GM23338 (cell line): ENCODE results near the gene NDUFAF5. TPM values are rescaled to one million over a fixed set of nuclear protein-coding genes. Genes with fewer than 3 reads are reported as not detected.

ENCODE experiments used
- ATAC-seq: fragments of 200-7000 bp; cut with Tn5 transposase; 3 replicates; pipeline ENCODE4 v1.9.1; 2020
- DNase-seq: peaks from one replicate; pipeline ENCODE4 v3.0.0-alpha.2; 2015; ENCODE audit warnings: low spot score
- H2AFZ ChIP-seq: fragments of 200-600 bp; sonication (generic); 2 replicates; pipeline ENCODE4 v1.8.0; 2016; ENCODE audit warnings: antibody characterized with exemption, mild to moderate bottlenecking, moderate library complexity
- H3F3A ChIP-seq: fragments of 200-600 bp; sonication (generic); replicated peaks from 2 replicates; pipeline ENCODE4 v1.8.0; 2017; ENCODE audit warnings: antibody characterized with exemption, mixed run types, low read depth
- H3K27ac ChIP-seq: fragments of 200-600 bp; sonication (generic); 2 replicates; pipeline ENCODE4 v1.6.1; 2016; ENCODE audit warnings: low read depth
- H3K27me3 ChIP-seq: fragments of 200-600 bp; sonication (generic); 2 replicates; pipeline ENCODE4 v1.8.0; 2016; ENCODE audit warnings: mild to moderate bottlenecking, mixed run types, moderate library complexity; ENCODE audit not compliant: insufficient read depth
- H3K36me3 ChIP-seq: fragments of 200-600 bp; sonication (generic); 2 replicates; pipeline ENCODE4 v1.8.0; 2016; ENCODE audit warnings: mild to moderate bottlenecking; ENCODE audit not compliant: insufficient read depth
- H3K4me1 ChIP-seq: fragments of 200-600 bp; sonication (generic); 2 replicates; pipeline ENCODE4 v1.8.0; 2016; ENCODE audit warnings: mild to moderate bottlenecking, moderate library complexity; ENCODE audit not compliant: insufficient read depth
- H3K4me2 ChIP-seq: fragments of 200-600 bp; sonication (generic); 2 replicates; pipeline ENCODE4 v1.7.1; 2017; ENCODE audit warnings: mixed run types
- H3K4me3 ChIP-seq: fragments of 200-600 bp; sonication (generic); 2 replicates; pipeline ENCODE4 v1.6.1; 2016; ENCODE audit warnings: mixed run types
- H3K79me2 ChIP-seq: fragments of 200-600 bp; sonication (generic); replicated peaks from 2 replicates; pipeline ENCODE4 v1.8.0; 2017; ENCODE audit warnings: mild to moderate bottlenecking; ENCODE audit not compliant: insufficient read depth
- H3K9me2 ChIP-seq: fragments of 200-600 bp; sonication (generic); 2 replicates; pipeline ENCODE4 v1.8.0; 2017; ENCODE audit not compliant: insufficient read depth
- H4K20me1 ChIP-seq: fragments of 200-600 bp; sonication (generic); replicated peaks from 2 replicates; pipeline ENCODE4 v1.8.0; 2017; ENCODE audit warnings: mild to moderate bottlenecking; ENCODE audit not compliant: insufficient read depth
- H3K27ac Mint-ChIP-seq: 2 replicates; pipeline ENCODE4 v1.8.0; 2020; ENCODE audit warnings: inconsistent platforms, mild to moderate bottlenecking, moderate library complexity, mixed read lengths
- H3K27me3 Mint-ChIP-seq: 3 replicates; pipeline ENCODE4 v1.8.0; 2022; ENCODE audit warnings: low read depth, mild to moderate bottlenecking, moderate library complexity, mixed read lengths, inconsistent platforms; ENCODE audit not compliant: insufficient read depth, poor library complexity
- H3K36me3 Mint-ChIP-seq: 3 replicates; pipeline ENCODE4 v1.8.0; 2021; ENCODE audit warnings: low read depth, mild to moderate bottlenecking, inconsistent platforms, moderate library complexity, mixed read lengths
- H3K4me1 Mint-ChIP-seq: 3 replicates; pipeline ENCODE4 v1.8.0; 2020; ENCODE audit warnings: mild to moderate bottlenecking, inconsistent platforms, mixed read lengths
- H3K4me3 Mint-ChIP-seq: 3 replicates; pipeline ENCODE4 v1.8.0; 2021; ENCODE audit warnings: moderate library complexity, mild to moderate bottlenecking, inconsistent platforms, mixed read lengths
- H3K9me3 Mint-ChIP-seq: 3 replicates; pipeline ENCODE4 v1.8.0; 2020; ENCODE audit warnings: moderate library complexity, mild to moderate bottlenecking, inconsistent platforms, mixed read lengths
- CREB1 ChIP-seq: fragments of 250-450 bp; sonication (Bioruptor Pico); IDR thresholded peaks from 2 replicates; pipeline ENCODE4 v1.5.0; 2020; ENCODE audit warnings: low read depth, mild to moderate bottlenecking, moderate library complexity
- EZH2 ChIP-seq: fragments of 200-600 bp; sonication (generic); IDR thresholded peaks from one replicate; pipeline ENCODE4 v1.8.0; 2017; ENCODE audit warnings: antibody characterized with exemption, mild to moderate bottlenecking, low read depth; ENCODE audit not compliant: unreplicated experiment
- EZH2phosphoT487 ChIP-seq: fragments of 200-600 bp; sonication (generic); IDR thresholded peaks from one replicate; pipeline ENCODE4 v1.8.1; 2018; ENCODE audit warnings: antibody characterized with exemption; ENCODE audit not compliant: unreplicated experiment
- JUNB ChIP-seq: IDR thresholded peaks from one replicate; pipeline ENCODE4 v1.6.1; 2016; ENCODE audit warnings: antibody characterized with exemption; ENCODE audit not compliant: unreplicated experiment
- POLR2AphosphoS5 ChIP-seq: IDR thresholded peaks from 2 replicates; pipeline ENCODE4 v1.6.1; 2016; ENCODE audit warnings: antibody characterized with exemption, low read depth
- STAT1 ChIP-seq: IDR thresholded peaks from one replicate; pipeline ENCODE4 v1.6.1; 2016; ENCODE audit warnings: antibody characterized with exemption; ENCODE audit not compliant: unreplicated experiment
- ZNF114 ChIP-seq: fragments of 250-450 bp; sonication (Bioruptor Pico); IDR thresholded peaks from 2 replicates; pipeline ENCODE4 v1.5.0; 2020; ENCODE audit warnings: mild to moderate bottlenecking, moderate library complexity
- polyA plus RNA-seq: library from polyadenylated mRNA; unstranded; fragments of >200 nt; fragmentation: Nextera tagmentation; extraction: Ambion mirVana; gene quantifications from 2 replicates; pipeline ENCODE4 v1.2.1, GENCODE V29; 2016
- total RNA-seq: library from RNA; depleted of rRNA; stranded (reverse); fragments of >200 nt; shearing (Covaris generic); gene quantifications from 2 replicates; pipeline ENCODE4 v1.2.3, GENCODE V29; 2014
- TF ChIP-seq, protein P1 (sequence below): IDR thresholded peaks from 2 replicates; pipeline ENCODE4 v1.6.1; 2016; ENCODE audit warnings: antibody characterized with exemption
- TF ChIP-seq, protein P2 (sequence below): fragments of 250-450 bp; sonication (Bioruptor Pico); IDR thresholded peaks from 2 replicates; pipeline ENCODE4 v1.5.0; 2020; ENCODE audit warnings: mild to moderate bottlenecking, moderate library complexity

The NDUFAF5 gene
- total and polyA plus RNA-seq, 2 experiments from 2014 or later, result 18.0 to 33.0 TPM

DNA sequence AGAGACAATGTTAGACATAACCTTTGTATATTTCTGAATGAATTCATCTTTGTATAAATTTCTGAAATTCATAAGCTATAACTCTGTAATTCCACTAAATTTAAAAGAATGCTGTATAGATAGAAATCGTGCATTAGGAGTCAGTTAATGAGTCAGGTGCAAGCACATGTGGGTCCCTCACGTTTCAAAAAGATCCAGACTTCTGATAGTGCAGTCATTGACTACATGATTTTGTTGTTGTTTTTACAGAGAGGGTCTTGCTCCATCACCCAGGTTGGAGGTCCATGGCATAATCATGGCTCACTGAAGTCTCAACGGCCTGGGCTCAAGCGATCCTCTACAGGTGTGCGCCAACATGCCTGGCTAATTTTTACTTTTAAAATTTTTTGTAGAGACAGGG, 14.7 kb upstream of the NDUFAF5 start:
- H3K27ac ChIP-seq, result no peak overlapping the region
- H2AFZ ChIP-seq, result no peak overlapping the region
- no peaks in the 10 kb centered on the region for H3K4me1 ChIP-seq
- H4K20me1 ChIP-seq, result no peaks in the 10 kb centered on the region
- Mint-ChIP-seq H3K4me1 (no peaks in the 10 kb centered on the region), H3K4me3 (no peak overlapping the region), H3K27ac (no peak overlapping the region), H3K27me3 (peaks cover 2% of the 10 kb centered on the region), H3K36me3 (peaks cover 84% of the 10 kb centered on the region), H3K9me3 (peaks cover 11% of the 10 kb centered on the region; the same call in 2 of the 3 replicates)
- H3K79me2 ChIP-seq, result no peaks in the 10 kb centered on the region
- H3K4me3 ChIP-seq, result no peak overlapping the region
- H3K4me2 ChIP-seq, result no peak overlapping the region
- DNase-seq, result no peak
- TF ChIP-seq POLR2AphosphoS5 (no peak), JUNB (no peak), STAT1 (no peak), CREB1 (CRISPR knock-in tag) (no peak), EZH2phosphoT487 (no peak), EZH2 (no peak), ZNF114 (CRISPR knock-in tag) (no peak)
- TF ChIP-seq, protein P1, sequence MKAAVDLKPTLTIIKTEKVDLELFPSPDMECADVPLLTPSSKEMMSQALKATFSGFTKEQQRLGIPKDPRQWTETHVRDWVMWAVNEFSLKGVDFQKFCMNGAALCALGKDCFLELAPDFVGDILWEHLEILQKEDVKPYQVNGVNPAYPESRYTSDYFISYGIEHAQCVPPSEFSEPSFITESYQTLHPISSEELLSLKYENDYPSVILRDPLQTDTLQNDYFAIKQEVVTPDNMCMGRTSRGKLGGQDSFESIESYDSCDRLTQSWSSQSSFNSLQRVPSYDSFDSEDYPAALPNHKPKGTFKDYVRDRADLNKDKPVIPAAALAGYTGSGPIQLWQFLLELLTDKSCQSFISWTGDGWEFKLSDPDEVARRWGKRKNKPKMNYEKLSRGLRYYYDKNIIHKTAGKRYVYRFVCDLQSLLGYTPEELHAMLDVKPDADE, result no peak
- TF ChIP-seq, protein P2, sequence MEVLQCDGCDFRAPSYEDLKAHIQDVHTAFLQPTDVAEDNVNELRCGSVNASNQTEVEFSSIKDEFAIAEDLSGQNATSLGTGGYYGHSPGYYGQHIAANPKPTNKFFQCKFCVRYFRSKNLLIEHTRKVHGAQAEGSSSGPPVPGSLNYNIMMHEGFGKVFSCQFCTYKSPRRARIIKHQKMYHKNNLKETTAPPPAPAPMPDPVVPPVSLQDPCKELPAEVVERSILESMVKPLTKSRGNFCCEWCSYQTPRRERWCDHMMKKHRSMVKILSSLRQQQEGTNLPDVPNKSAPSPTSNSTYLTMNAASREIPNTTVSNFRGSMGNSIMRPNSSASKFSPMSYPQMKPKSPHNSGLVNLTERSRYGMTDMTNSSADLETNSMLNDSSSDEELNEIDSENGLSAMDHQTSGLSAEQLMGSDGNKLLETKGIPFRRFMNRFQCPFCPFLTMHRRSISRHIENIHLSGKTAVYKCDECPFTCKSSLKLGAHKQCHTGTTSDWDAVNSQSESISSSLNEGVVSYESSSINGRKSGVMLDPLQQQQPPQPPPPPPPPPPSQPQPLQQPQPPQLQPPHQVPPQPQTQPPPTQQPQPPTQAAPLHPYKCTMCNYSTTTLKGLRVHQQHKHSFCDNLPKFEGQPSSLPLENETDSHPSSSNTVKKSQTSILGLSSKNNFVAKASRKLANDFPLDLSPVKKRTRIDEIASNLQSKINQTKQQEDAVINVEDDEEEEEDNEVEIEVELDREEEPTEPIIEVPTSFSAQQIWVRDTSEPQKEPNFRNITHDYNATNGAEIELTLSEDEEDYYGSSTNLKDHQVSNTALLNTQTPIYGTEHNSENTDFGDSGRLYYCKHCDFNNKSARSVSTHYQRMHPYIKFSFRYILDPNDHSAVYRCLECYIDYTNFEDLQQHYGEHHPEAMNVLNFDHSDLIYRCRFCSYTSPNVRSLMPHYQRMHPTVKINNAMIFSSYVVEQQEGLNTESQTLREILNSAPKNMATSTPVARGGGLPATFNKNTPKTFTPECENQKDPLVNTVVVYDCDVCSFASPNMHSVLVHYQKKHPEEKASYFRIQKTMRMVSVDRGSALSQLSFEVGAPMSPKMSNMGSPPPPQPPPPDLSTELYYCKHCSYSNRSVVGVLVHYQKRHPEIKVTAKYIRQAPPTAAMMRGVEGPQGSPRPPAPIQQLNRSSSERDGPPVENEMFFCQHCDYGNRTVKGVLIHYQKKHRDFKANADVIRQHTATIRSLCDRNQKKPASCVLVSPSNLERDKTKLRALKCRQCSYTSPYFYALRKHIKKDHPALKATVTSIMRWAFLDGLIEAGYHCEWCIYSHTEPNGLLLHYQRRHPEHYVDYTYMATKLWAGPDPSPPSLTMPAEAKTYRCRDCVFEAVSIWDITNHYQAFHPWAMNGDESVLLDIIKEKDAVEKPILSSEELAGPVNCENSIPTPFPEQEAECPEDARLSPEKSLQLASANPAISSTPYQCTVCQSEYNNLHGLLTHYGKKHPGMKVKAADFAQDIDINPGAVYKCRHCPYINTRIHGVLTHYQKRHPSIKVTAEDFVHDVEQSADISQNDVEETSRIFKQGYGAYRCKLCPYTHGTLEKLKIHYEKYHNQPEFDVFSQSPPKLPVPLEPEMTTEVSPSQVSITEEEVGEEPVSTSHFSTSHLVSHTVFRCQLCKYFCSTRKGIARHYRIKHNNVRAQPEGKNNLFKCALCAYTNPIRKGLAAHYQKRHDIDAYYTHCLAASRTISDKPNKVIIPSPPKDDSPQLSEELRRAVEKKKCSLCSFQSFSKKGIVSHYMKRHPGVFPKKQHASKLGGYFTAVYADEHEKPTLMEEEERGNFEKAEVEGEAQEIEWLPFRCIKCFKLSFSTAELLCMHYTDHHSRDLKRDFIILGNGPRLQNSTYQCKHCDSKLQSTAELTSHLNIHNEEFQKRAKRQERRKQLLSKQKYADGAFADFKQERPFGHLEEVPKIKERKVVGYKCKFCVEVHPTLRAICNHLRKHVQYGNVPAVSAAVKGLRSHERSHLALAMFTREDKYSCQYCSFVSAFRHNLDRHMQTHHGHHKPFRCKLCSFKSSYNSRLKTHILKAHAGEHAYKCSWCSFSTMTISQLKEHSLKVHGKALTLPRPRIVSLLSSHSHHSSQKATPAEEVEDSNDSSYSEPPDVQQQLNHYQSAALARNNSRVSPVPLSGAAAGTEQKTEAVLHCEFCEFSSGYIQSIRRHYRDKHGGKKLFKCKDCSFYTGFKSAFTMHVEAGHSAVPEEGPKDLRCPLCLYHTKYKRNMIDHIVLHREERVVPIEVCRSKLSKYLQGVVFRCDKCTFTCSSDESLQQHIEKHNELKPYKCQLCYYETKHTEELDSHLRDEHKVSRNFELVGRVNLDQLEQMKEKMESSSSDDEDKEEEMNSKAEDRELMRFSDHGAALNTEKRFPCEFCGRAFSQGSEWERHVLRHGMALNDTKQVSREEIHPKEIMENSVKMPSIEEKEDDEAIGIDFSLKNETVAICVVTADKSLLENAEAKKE (CRISPR knock-in tag), result no peak
- no peaks in the 10 kb centered on the region for H3K9me2 ChIP-seq
- no peak for ATAC-seq
- H3K27me3 ChIP-seq, result no peaks in the 10 kb centered on the region
- peaks cover 75% of the 10 kb centered on the region for H3K36me3 ChIP-seq
- H3F3A ChIP-seq, result no peaks in the 10 kb centered on the region
